ENCODE measurements around the gene USP27X. TPM values are rescaled to one million over a fixed set of nuclear protein-coding genes. Genes with fewer than 3 reads are reported as not detected.

The USP27X gene
- total RNA-seq, 2 donors from 2014 or later = 2.0 to 3.5 TPM

GRCh38 chrX:49915361-49916222 lies 36.3 kb downstream of the USP27X start:
- H3K9me3 ChIP-seq = no peaks in the 10 kb centered on the region
- DNase-seq (ENCODE audit: low spot score) = peak; percentile 9
- TF ChIP-seq POLR2A (IDR thresholded peaks at IDR 0.05) = no peak
- TF ChIP-seq, protein P1, sequence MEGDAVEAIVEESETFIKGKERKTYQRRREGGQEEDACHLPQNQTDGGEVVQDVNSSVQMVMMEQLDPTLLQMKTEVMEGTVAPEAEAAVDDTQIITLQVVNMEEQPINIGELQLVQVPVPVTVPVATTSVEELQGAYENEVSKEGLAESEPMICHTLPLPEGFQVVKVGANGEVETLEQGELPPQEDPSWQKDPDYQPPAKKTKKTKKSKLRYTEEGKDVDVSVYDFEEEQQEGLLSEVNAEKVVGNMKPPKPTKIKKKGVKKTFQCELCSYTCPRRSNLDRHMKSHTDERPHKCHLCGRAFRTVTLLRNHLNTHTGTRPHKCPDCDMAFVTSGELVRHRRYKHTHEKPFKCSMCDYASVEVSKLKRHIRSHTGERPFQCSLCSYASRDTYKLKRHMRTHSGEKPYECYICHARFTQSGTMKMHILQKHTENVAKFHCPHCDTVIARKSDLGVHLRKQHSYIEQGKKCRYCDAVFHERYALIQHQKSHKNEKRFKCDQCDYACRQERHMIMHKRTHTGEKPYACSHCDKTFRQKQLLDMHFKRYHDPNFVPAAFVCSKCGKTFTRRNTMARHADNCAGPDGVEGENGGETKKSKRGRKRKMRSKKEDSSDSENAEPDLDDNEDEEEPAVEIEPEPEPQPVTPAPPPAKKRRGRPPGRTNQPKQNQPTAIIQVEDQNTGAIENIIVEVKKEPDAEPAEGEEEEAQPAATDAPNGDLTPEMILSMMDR (IDR thresholded peaks at IDR 0.05) = peak; percentile 42 to 65 (median 62)
- TF ChIP-seq POLR2AphosphoS5 (IDR thresholded peaks at IDR 0.05) = no peak
- no peak overlapping the region for H3K4me3 ChIP-seq
- H3K4me1 ChIP-seq (replicated peaks) = no peaks in the 10 kb centered on the region
- intact Hi-C loops (cut with DNase I) = loop anchor here (5.0 to 10.0 kb wide), 2 partner anchors 33 to 169 kb away; no protein-coding TSS in a partner anchor
- H3K27ac ChIP-seq = no peak overlapping the region
- H3K27me3 ChIP-seq (replicated peaks; ENCODE audit: insufficient read depth) = no peaks in the 10 kb centered on the region
- WGBS = 32% methylated on average over 8 of the region's 8 CpGs
- no peaks in the 10 kb centered on the region for H3K36me3 ChIP-seq

DNA sequence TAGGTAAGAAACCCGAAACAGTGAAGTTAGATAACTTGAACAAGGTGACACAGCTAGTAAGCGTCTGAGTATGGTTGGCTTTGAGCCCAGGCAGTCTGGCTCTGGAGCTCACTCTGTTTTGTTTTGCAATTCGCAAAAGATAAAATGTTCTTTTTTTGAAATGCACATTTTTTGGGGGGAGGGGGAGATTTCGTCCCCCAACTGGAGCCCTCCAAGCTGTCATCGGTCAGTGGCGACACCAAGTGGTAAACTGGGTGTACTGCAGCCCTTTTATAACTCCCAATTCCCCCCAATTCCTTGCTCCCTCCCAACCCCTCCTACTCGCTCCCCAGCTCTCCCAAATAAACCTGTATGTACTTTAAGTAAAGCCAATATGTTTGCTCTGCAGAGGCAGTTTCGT lies 40.3 kb downstream of the USP27X start:
- Histone ChIP-seq H3K36me3 (no peaks in the 10 kb centered on the region), H3K4me3 (no peak overlapping the region), H3K4me1 (replicated peaks) (no peaks in the 10 kb centered on the region), H3K9me3 (no peaks in the 10 kb centered on the region), H3K27me3 (replicated peaks; ENCODE audit: insufficient read depth) (no peaks in the 10 kb centered on the region), H3K27ac (no peak overlapping the region)
- DNase-seq (ENCODE audit: low spot score) = no peak
- 6% methylated on average over 8 of the region's 8 CpGs for WGBS
- intact Hi-C loops (cut with DNase I) = loop anchor here (5.0 to 10.0 kb wide), 3 partner anchors 37 to 165 kb away; no protein-coding TSS in a partner anchor
- TF ChIP-seq, protein P1 (IDR thresholded peaks at IDR 0.05) = peak; percentile 50 to 57 (median 52)
- no peak for TF ChIP-seq POLR2AphosphoS5 (IDR thresholded peaks at IDR 0.05)

DNA sequence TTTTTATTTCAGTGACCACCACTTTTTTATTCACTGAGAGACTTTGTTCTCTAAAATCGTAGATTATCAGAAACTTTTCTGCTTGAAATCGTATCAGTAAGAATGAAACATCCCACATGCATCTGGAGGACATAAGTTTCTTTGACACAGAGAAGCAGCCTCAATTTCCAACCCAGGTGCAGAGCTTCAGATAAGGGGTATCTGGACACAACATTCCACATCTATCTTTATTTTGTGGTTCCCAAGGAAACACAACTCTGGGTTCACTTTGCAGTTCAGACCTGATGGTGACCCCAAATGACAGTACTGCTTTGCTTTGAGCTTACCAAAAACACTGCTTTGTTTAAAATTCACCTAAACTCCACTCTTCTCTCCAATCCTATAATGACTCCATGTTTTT lies 41.8 kb downstream of the USP27X start:
- no peak overlapping the region for H3K27ac ChIP-seq
- TF ChIP-seq, protein P1 (IDR thresholded peaks at IDR 0.05) = no peak
- no peak for TF ChIP-seq POLR2A (IDR thresholded peaks at IDR 0.05)
- no peak for TF ChIP-seq POLR2AphosphoS5 (IDR thresholded peaks at IDR 0.05)
- WGBS = 64% methylated on average over 2 of the region's 2 CpGs
- DNase-seq (ENCODE audit: low spot score) = no peak
- no peaks in the 10 kb centered on the region for H3K9me3 ChIP-seq
- intact Hi-C loops (cut with DNase I) = loop anchor here (10.0 kb wide), 1 partner anchor 156 kb away; no protein-coding TSS in a partner anchor
- H3K36me3 ChIP-seq = no peaks in the 10 kb centered on the region
- H3K4me1 ChIP-seq (replicated peaks) = no peaks in the 10 kb centered on the region
- no peak overlapping the region for H3K4me3 ChIP-seq
- no peaks in the 10 kb centered on the region for H3K27me3 ChIP-seq (replicated peaks; ENCODE audit: insufficient read depth)

- intact Hi-C loops (cut with DNase I) = loop anchor here (10.0 kb wide), 1 partner anchor 158 kb away; no protein-coding TSS in a partner anchor
- Histone ChIP-seq H3K4me3 (peak within 1 kb of the TSS; percentile 52), H3K9me3 (no peaks in the 10 kb centered on the region), H3K4me1 (replicated peaks) (no peaks in the 10 kb centered on the region), H3K36me3 (no peaks in the 10 kb centered on the region), H3K27ac (peak within 1 kb of the TSS; percentile 82 to 83), H3K27me3 (replicated peaks; ENCODE audit: insufficient read depth) (no peaks in the 10 kb centered on the region)
- peak; percentile 93 for DNase-seq (ENCODE audit: low spot score)
- 0% methylated on average over 36 of the region's 83 CpGs for WGBS
- peak; percentile 88 for TF ChIP-seq POLR2AphosphoS5 (IDR thresholded peaks at IDR 0.05)
- TF ChIP-seq POLR2A (IDR thresholded peaks at IDR 0.05) = peak; percentile 65
- TF ChIP-seq, protein P1 (IDR thresholded peaks at IDR 0.05) = no peak
Observed at GRCh38 chrX:49922291-49923241, 43.3 kb downstream of the USP27X start, which contains the start of gene CLCN5. CLCN5 (plus strand) TSS chrX:49922596; CDS start chrX:49925299, 2,703 bp downstream.
